GM19099 (cell line): ENCODE results near the gene PANK2.
A peak's percentile ranks its signal among the peaks of the same experiment; 100 is the strongest.

Experiments
- POLR2A ChIP-seq: IDR thresholded peaks from 3 replicates; pipeline ENCODE4 v1.6.1; 2011; ENCODE audit warnings: low read depth; ENCODE audit not compliant: insufficient read length; ENCODE audit errors: extremely low read depth

The PANK2 gene

DNA sequence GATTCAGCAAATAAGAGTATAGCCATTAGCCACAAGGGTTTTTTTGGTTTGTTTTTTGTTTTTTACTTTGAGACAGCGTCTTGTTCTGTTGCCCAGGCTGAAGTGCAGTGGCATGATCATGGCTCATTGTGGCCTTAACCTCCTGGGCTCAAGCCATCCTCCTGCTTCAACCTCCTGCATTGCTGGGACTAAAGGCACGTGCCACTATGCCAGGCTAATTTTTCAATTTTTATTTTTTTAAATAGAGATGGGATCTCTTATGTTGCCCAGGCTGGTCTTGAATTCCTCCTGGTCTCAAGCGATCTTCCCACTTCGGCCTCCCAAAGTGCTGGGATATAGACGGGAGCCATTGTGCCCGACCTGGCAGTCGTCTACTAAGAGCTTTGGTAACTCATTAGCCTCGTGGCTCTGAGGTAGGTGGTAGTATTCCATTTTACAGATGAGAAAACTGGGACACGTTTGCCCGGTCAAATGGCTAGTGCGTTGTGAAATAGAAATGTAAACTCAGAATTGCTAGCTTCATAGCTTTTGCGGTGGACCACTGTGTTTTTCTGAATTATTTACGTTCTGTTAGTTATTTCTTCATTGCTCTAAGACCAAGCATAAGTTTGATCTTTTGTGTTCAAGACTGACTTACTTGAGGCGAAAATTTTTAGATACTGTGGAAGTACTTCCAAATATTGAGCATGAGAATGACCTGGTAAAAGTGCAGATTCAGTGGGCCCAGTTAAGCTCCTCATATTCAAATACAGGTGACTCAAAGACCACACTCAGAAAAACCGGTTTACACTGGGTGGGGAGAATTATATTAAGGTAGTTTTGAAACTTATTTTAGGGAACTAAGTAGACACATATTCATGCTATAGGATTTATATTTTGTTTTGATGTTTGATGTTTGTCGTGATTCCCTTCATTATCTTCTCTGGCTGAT lies 2.1 kb downstream of the PANK2 start:
- TF ChIP-seq POLR2A: no peak

DNA sequence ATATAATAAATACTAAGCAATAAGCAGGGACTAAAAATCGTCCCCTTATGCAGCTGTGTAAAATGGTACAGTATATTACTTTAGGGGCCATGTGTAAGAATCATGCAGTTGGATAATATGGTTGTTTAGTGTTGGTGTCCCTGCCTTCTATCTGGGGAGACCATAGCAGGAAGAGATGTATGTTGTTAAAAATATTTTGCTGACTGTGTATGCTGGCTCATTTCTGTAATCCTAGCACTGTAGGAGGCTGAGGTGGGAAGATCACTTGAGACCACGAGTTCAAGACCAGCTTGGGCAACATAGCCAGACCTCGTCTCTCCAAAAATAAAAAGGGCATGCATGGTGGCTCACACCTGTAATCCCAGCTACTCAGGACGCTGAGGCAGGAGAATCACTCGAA lies 5.6 kb downstream of the PANK2 start:
- no peak for TF ChIP-seq POLR2A

DNA sequence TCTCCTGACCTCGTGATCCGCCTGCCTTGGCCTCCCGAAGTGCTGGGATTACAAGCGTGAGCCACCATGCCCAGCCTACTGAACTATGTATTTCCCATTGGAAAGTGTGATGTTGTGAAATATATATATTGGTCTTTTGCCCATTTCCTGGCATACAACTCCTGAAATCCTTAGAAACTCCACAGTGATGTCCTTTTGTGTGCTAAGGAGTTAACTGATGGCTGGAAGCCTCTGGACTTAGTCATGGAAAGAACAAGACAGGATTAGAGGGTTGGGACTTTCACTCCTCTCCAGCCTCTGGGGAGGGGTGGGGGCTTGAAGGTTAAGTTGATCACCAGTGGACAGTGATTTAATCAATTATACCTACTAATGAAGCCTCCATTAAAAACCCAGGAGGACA lies 7.1 kb downstream of the PANK2 start:
- no peak for TF ChIP-seq POLR2A

DNA sequence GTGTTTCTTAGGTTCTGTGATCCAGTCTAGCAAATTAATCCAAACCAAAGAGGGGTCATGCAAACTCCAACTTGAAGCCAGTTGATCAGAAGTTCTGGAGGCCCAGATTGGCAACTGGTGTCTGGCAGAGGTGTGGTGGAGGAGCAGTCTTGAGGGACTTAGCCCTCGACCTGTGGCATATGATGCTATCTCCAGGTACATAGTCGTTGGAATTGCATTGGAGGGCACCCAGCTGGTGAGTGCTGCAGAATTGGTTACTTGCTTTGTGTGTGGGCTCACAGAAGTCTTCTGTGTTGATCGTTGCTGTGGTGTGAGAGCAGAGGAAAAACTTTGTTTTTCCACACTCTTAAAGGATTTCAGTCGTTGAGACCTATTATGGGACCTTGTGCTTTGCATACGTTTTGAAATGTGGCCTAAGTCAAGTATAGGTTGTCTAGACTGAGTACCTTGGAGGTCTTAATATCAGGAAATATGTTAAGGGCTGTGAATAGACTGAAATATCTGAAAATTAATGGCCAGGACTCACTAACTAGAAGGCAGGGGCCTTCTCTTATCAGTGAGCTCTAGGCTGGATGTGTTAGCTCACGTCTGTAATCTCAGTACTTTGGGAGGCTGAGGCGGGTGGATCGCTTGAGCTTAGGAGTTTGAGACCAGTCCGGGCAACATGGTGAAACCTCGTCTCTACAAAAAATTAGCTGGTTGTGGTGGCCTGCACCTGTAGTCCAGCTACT lies 7.8 kb downstream of the PANK2 start:
- TF ChIP-seq POLR2A: no peak

DNA sequence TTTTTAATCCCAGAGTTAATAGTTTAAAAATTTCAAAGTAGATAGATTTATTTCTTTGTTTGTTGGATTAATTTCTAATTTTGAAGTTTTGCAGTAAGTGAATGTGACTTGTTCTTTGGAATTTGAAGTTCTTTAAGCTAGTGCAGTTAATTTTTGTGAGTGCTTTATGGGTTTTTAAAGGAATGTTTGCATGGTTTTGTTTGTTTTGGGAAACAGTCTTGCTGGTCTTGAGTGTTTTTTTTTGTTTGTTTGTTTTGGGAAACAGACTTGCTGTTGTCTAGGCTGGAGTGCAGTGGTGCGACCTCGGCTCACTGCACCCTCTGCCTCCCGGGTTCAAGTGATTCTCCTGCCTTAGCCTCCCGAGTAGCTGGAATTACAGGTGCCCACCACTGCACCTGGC lies 9.5 kb downstream of the PANK2 start:
- no peak for TF ChIP-seq POLR2A

DNA sequence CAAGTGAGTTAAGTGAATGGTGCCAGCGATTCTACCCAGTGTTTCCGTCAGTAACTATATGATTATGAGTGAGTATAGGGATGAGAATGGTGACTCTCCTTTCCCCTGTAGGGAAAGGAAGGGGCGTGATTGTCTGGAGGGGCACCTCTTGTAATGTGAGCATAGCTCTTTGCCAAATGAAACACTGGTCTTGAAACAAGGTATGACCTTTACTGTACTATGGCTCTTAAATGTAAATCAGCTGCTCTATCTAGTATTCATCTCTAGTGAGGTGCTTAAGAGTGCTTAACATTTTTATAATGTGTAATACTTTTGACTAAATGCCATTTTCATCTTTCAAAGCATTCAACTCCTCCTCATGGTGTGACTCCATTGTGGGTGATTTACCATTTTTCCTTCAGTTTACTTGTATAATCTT lies 11.0 kb downstream of the PANK2 start:
- no peak for TF ChIP-seq POLR2A

DNA sequence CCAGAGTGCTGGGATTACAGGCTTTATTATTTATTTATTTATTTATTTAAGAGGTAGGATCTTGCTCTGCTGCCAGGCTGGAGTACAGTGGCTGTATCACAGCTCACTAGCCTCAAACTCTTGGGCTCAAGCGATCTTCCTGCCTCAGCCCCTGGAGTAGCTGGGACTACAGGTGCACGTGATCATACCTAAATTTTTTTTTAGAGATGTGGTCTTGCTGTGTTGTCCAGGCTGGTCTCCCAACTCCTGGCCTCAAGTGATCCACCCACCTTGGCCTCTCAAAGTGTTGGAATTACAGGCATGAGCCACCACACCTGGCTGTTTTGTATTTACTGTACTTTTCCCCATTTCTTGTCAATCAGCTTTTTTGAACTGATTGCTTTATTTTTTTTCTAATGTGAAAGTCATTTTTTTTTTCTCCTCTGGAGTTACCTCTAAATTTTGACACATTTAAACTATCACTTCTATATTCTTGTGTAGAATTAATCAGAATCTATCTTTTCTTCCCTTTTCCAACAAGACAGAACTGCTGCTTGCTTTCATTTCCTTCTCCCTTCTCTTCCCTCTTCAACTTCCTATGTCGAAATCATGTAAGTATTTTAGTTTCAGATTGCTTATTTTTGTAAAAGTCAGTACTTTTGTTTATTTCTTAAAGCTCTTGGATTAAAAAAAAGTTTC lies 12.0 kb downstream of the PANK2 start:
- TF ChIP-seq POLR2A: no peak

DNA sequence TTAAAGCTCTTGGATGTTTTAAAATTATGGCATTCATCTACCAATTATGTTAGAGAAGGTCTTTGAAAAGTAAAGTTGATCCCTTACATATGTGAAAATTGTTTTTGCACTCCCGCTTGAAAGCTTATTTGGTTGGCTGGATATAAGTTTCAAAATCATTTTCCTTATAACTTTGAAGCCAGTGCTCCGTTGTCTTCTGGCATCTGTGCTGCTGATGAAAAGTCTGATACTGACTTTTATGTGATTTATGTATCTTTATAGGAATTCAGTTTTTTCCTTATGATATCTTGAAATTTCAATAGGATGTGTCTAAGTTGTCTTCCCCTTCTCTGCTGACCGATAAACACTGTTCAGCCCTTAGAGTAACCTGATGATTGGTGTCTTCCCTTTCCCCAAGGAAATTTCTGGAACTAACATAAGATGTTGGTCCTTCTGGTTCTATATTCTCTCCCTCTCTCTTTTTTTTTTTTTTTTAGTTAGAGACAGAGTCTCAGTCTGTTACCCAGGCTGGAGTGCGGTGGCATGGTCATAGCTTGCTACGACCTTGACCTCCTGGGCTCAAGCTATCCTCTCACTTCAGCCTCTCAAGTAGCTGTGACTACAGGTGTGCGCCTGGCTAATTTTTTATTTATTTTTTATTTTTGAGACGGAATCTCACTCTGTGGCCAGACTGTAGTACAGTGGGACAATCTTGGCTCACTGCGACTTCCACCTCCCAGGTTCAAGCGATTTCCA lies 12.7 kb downstream of the PANK2 start:
- TF ChIP-seq POLR2A: no peak

DNA sequence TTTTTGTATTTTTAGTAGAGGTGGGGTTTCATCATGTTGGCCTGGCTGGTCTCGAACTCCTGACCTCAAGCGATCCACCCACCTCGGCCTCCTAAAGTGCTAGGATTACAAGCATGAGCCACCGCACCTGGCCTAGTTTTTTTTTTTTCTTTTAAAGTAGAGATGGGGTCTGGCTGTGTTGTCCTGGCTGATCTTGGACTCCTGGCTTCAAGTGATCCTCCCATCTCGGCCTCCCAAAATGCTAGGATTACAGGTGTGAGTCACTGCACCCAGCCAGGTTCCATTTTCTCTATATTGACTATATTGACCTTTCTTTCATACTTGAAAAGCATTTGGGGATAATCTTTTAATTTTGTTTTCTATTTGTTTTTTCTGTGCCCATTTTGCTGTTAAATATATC lies 13.3 kb downstream of the PANK2 start:
- no peak for TF ChIP-seq POLR2A

DNA sequence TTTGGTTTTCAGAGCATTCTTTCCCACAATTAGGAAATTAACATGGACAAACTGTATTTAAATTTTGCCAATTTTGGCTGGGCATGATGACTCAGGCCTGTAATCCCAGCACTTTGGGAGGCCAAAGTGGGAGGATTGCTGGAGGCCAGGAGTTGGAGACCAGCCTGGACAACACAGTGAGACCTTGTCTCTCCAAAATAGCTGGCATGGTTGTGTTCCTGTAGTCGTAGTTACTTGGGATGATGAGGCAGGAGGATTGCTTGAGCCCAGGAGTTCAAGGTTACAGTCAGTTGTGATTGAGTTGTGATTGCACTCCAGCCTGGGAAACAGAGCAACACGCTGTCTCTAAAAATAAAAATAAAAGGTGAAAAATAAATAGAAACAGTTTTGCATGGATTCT lies 15.0 kb downstream of the PANK2 start:
- TF ChIP-seq POLR2A: no peak

DNA sequence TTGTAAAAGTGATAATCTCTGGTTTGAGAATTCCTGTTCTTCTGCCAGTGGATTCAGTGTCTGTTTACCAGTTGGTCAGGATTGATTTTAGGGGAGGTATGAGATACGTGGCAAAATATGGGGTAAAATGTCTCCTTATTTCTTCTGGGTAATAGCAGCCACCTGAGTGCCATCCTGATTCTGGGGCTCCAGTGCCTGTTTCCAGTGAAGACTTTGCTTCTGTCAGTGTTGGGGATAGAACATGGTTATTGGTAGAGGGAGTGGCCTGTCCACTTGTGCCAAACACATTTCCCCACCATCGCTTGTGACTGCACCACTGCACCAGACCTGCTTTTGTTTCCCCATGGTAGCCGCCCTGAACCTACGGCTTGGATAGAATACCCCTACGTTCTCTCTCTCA lies 15.7 kb downstream of the PANK2 start:
- TF ChIP-seq POLR2A: no peak

DNA sequence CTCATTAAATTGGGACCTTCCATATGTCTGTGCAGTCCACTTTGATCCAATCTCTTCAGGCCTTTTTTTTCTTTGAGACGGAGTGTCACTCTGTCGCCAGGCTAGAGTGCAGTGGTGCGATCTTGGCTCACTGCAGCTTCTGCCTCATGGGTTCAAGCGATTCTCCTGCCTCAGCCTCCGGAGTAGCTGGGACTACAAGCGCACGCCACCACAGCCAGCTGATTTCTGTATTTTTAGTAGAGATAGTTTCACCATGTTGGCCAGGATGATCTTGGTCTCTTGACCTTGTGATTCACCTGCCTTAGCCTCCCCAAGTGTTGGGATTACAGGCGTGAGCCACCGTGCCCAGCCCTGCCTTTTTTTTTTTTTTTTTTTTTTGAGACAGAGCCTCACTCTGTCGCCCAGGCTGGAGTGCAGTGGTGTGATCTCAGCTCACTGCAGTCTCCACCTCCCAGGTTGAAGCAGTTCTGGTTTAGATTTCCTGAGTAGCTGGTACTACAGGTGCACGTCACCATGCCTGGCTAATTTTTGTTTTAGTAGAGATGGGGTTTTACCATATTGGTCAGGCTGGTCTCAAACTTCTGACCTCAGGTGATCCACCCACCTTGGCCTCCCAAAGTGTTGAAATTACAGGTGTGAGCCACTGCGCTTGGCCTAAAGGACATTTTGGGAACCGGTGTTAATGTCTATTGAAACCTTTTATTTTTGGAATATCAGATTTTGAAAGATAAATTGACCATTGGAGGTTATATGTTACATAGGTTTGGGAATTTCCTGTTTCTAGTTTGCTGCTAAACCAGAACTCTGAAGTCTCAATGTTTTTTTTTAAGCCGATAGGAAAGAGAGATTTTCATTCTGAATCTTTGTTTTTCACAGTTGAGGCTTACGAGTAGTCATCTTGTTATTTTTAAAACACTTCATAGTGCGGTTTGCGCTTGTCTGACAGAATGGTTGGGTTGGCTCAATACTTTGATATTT lies 17.8 kb downstream of the PANK2 start:
- peak; percentile 4 for TF ChIP-seq POLR2A

DNA sequence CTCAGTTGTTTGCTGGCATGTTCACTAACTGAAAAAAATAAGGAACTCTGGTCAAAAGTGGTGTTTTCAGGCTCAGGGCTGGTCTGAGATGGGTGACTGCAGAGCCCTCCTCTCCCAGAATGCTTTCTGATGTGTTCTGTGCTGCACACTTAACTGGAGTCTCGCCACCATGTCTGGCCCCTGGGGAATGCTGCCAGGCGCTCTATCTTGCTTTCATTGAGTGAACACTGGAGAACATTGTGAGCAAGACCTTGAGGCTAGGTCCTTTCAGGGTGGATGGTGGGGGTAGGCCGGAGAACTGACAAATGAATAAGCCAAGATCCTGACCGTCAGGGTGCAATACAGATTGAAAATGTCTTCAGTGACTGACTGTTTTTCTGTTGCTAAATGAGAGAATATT lies 19.5 kb downstream of the PANK2 start:
- no peak for TF ChIP-seq POLR2A

DNA sequence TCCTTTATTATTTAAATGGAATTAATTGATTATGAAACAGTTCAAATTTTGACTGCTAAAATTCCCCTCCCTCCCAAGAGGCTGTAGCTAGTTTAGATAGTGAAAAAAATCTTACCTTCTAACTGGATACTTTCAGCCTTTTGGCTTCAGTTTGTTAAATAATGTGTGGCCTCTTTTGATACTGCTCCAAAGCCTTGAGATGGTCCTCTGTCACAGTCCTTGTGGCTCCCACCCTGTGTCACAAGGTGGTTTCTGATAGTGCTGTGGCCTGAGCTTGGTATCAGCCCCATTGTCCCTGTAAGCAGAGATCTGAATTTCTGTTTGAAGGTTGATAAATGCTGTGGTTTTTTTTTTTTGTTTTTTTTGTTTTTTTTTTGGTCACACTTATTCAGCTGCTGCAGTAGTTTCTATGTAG lies 20.8 kb downstream of the PANK2 start:
- no peak for TF ChIP-seq POLR2A
